Dermis blood vessel endothelial cell (primary cell): ENCODE results near the gene MAGEA9B. TPM values are rescaled to one million over a fixed set of nuclear protein-coding genes. Genes with fewer than 3 reads are reported as not detected.
"Not testable (repeated sequence)": the region's sequence is repeated elsewhere in the genome, so short reads cannot be mapped to it uniquely, and the experiment has no call there.

Experiments
- DNase-seq: peaks from one replicate; pipeline ENCODE4 v3.0.0; 2010
- total RNA-seq: library from RNA; depleted of rRNA; stranded (reverse); fragments of >200 nt; gene quantifications from 2 replicates; pipeline ENCODE4 v1.2.3, GENCODE V29; 2014

MAGEA9B gene
- not detected in 2 replicates for total RNA-seq

- DNase-seq = not testable (repeated sequence)
These were observed at the start of gene MAGEA9B for GRCh38 chrX:149587359-149587758. Gene MAGEA9B (minus strand): TSS chrX:149587459. CDS start chrX:149583179, 4,280 bp downstream.

GRCh38 chrX:149633511-149633910 is 46.3 kb upstream of the MAGEA9B start:
- DNase-seq = no peak

GRCh38 chrX:149631234-149632165 is 44.2 kb upstream of the MAGEA9B start, which contains the start of gene TMEM185A:
Gene TMEM185A (minus strand): TSS chrX:149631792. CDS start chrX:149631580, 212 bp downstream.
- peak; percentile 55 for DNase-seq

GRCh38 chrX:149630681-149631233 is 43.5 kb upstream of the MAGEA9B start:
- peak; percentile 49 for DNase-seq

- DNase-seq = no peak
These were observed 42.6 kb upstream of the MAGEA9B start for GRCh38 chrX:149629730-149630387.

- no peak for DNase-seq
These were observed 41.5 kb upstream of the MAGEA9B start for GRCh38 chrX:149628768-149629167.

GRCh38 chrX:149628280-149628679 is 41.0 kb upstream of the MAGEA9B start:
- no peak for DNase-seq

- DNase-seq = not testable (repeated sequence)
These were observed 39.6 kb upstream of the MAGEA9B start for GRCh38 chrX:149626829-149627228.

- DNase-seq = not testable (repeated sequence)
These were observed 32.4 kb upstream of the MAGEA9B start for GRCh38 chrX:149619662-149620061.

GRCh38 chrX:149618871-149619270 is 31.6 kb upstream of the MAGEA9B start:
- DNase-seq = no peak

- DNase-seq = no peak
These were observed 24.4 kb upstream of the MAGEA9B start for GRCh38 chrX:149611623-149612175.

- DNase-seq = no peak
These were observed 23.3 kb upstream of the MAGEA9B start for GRCh38 chrX:149610511-149610910.

GRCh38 chrX:149607699-149608098 is 20.4 kb upstream of the MAGEA9B start:
- DNase-seq = no peak

GRCh38 chrX:149605248-149605885 is 18.1 kb upstream of the MAGEA9B start:
- DNase-seq = not testable (repeated sequence)

- DNase-seq = not testable (repeated sequence)
These were observed 11.3 kb upstream of the MAGEA9B start for GRCh38 chrX:149598603-149599002.

- DNase-seq = not testable (repeated sequence)
These were observed 8.7 kb upstream of the MAGEA9B start for GRCh38 chrX:149595943-149596342.

- DNase-seq = not testable (repeated sequence)
These were observed 8.0 kb upstream of the MAGEA9B start, which contains the start of gene HSFX2 for GRCh38 chrX:149595214-149595613. Gene HSFX2 (minus strand): TSS chrX:149595314. CDS start chrX:149594700, 614 bp downstream.

- DNase-seq = not testable (repeated sequence)
These were observed 3.7 kb upstream of the MAGEA9B start for GRCh38 chrX:149590993-149591392.

- DNase-seq = not testable (repeated sequence)
These were observed 1.6 kb downstream of the MAGEA9B start for GRCh38 chrX:149585631-149586030.

- not testable (repeated sequence) for DNase-seq
These were observed 13.8 kb downstream of the MAGEA9B start for GRCh38 chrX:149573456-149573855.

- no peak for DNase-seq
These were observed 14.5 kb downstream of the MAGEA9B start for GRCh38 chrX:149572743-149573142.

GRCh38 chrX:149571770-149572169 is 15.5 kb downstream of the MAGEA9B start:
- DNase-seq = no peak
